GM10266 (cell line): ENCODE measurements around the gene COG5.

Experiments
- DNase-seq: peaks from one replicate; pipeline ENCODE4 v3.0.0; 2012; ENCODE audit errors: extremely low spot score
- TF ChIP-seq, protein P1 (sequence below): IDR thresholded peaks from 2 replicates; pipeline ENCODE4 v1.5.1; 2012; ENCODE audit warnings: mild to moderate bottlenecking, low read depth; ENCODE audit not compliant: control insufficient read depth, insufficient read depth; ENCODE audit errors: missing control alignments

The COG5 gene

DNA sequence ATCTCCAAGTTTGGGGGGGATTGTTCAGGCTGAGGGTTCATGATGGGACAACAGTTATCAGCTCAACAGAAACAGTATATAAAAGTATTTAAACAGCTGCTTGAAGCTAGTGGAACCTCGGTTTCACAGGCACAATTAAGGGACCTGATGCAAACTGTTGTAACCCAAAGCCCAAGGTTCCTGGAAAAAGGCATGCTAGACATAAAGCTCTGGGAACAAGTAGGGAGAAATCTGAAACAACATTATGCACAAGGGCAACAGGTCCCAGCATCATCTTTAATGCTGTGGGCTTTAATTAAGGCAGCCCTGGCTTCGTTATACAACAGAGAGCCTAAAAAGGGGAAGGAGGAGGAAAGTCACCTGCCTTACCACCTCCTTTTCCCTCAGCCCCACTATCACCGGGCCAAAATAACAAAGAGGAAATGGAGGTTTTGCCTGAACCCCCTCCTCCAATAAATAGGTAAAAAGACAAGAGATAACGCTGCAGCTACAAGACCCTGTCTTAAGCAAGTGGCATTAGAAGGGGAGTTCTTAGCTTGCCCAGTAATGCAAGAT, 177.1 kb downstream of the COG5 start:
- no peak for DNase-seq
- TF ChIP-seq, protein P1, sequence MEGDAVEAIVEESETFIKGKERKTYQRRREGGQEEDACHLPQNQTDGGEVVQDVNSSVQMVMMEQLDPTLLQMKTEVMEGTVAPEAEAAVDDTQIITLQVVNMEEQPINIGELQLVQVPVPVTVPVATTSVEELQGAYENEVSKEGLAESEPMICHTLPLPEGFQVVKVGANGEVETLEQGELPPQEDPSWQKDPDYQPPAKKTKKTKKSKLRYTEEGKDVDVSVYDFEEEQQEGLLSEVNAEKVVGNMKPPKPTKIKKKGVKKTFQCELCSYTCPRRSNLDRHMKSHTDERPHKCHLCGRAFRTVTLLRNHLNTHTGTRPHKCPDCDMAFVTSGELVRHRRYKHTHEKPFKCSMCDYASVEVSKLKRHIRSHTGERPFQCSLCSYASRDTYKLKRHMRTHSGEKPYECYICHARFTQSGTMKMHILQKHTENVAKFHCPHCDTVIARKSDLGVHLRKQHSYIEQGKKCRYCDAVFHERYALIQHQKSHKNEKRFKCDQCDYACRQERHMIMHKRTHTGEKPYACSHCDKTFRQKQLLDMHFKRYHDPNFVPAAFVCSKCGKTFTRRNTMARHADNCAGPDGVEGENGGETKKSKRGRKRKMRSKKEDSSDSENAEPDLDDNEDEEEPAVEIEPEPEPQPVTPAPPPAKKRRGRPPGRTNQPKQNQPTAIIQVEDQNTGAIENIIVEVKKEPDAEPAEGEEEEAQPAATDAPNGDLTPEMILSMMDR, result no peak

DNA sequence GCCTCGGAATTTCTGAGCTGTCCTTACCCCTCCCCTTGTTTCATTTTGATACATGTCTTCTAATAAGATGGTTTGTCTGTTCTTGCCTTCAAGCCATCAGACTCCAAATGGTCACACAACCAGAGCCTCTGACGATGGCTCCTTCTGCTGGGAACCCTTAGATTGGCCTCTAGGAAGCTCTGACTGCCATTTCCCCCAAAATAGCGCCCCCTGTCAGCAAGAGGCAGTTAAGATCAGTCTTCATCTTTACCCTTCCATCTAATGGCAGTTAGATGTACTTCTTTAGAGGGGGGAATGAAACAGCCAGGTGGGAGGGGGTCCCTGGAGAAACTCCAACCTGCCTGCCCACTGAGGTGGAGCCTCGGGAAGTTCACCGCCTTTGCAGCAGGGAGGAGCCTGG, 179.7 kb downstream of the COG5 start:
- no peak for DNase-seq
- TF ChIP-seq, protein P1, result peak; percentile 3

DNA sequence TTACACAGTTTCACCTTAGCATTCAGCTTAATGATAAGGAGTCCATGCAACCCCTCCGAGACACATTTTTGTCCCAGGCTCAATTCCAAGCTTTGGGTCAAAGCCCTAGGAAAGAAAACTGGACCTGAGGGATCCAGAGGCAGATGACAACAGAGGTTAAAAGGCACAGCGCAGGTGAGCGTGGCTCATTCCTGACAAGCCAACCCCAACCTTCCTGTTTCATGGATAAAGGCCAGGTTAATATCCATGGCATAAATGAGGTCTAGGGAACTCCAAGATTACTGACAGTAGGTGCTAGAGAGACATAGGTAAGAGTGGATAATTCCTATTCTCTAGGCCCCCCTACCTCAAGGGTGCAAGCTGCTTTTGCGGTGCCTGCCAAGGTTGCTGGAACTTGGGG, 180.5 kb downstream of the COG5 start:
- DNase-seq, result no peak
- TF ChIP-seq, protein P1, result no peak

- TF ChIP-seq, protein P1, result no peak
- DNase-seq, result no peak
Measured at GRCh38 chr7:107381453-107381852, 182.3 kb downstream of the COG5 start.

GRCh38 chr7:107373354-107373753, 190.4 kb downstream of the COG5 start:
- no peak for DNase-seq

GRCh38 chr7:107372298-107372697, 191.4 kb downstream of the COG5 start:
- TF ChIP-seq, protein P1, result no peak
- DNase-seq, result no peak

More at GRCh38 chr7:107373354-107373753, 190.4 kb downstream of the COG5 start:
- TF ChIP-seq, protein P1, result no peak

DNA sequence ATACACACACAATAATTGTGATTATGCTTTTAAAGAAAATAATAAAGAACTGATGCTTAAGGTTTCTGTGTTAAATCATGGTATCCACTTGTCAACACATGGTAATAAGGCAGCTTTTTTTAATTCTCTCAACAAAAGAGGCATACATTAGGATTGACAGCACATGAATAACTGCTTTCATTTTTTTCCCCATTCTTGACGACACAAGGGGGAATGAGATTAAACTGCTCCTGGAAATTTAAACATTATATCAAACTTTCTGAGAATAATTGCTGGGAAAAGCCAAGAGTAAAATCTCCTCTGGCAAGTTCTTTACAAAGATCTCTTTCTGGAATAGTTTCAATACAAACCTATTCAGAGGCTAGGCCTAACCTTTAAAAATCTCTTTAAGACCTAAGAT, 192.9 kb downstream of the COG5 start:
- no peak for DNase-seq

More for the DNA sequence above, 192.9 kb downstream of the COG5 start:
- TF ChIP-seq, protein P1, result no peak
